IPS DF 6.9 (cell line): ENCODE measurements around the gene NUTM1.
"Not testable (repeated sequence)": the region's sequence is repeated elsewhere in the genome, so short reads cannot be mapped to it uniquely, and the experiment has no call there.

Experiments
- DNase-seq: peaks from one replicate; pipeline ENCODE4 v3.0.0-alpha.2; 2013; ENCODE audit warnings: low read depth, low spot score
- H3K27ac ChIP-seq: one replicate; pipeline ENCODE4 v1.5.1; 2013; ENCODE audit warnings: low read length, control low read depth
- H3K27me3 ChIP-seq: 2 replicates; pipeline ENCODE4 v1.6.1; 2013; ENCODE audit warnings: mild to moderate bottlenecking, low read length; ENCODE audit not compliant: control insufficient read depth, insufficient read depth
- H3K36me3 ChIP-seq: 2 replicates; pipeline ENCODE4 v1.6.1; 2013; ENCODE audit warnings: low read length; ENCODE audit not compliant: control insufficient read depth, insufficient read depth
- H3K4me1 ChIP-seq: 2 replicates; pipeline ENCODE4 v1.6.1; 2013; ENCODE audit warnings: low read length; ENCODE audit not compliant: control insufficient read depth, insufficient read depth
- H3K4me3 ChIP-seq: 2 replicates; pipeline ENCODE4 v1.5.1; 2013; ENCODE audit warnings: mild to moderate bottlenecking, low read length
- H3K9me3 ChIP-seq: 2 replicates; pipeline ENCODE4 v1.6.1; 2013; ENCODE audit warnings: low read length, inconsistent platforms; ENCODE audit not compliant: control insufficient read depth, insufficient read depth
- WGBS: extraction: QIAGEN DNeasy Blood & Tissue Kit; methylation state at CpG from one replicate; pipeline ENCODE4 v1.1.7; 2013; ENCODE audit warnings: mixed read lengths, missing lambda C conversion rate; ENCODE audit not compliant: insufficient read length, insufficient coverage; 5-methylcytosine and 5-hydroxymethylcytosine counted together

NUTM1 gene

GRCh38 chr15:34365836-34366235 is 22.7 kb downstream of the NUTM1 start:
- Histone ChIP-seq H3K27me3 (no peaks in the 10 kb centered on the region), H3K36me3 (peaks cover 10% of the 10 kb centered on the region; the same call in 1 of the 2 replicates), H3K4me1 (peaks cover 2% of the 10 kb centered on the region; the same call in 1 of the 2 replicates), H3K9me3 (no peaks in the 10 kb centered on the region), H3K27ac (no peak overlapping the region), H3K4me3 (peak overlapping the region; percentile 80; the same call in 1 of the 2 replicates)
- WGBS, result no CpG with 5 or more reads among the region's 5 CpGs
- no peak for DNase-seq

GRCh38 chr15:34366271-34367065 is 23.4 kb downstream of the NUTM1 start:
- H3K36me3 ChIP-seq, result peaks cover 6% of the 10 kb centered on the region; the same call in 1 of the 2 replicates
- WGBS, result no CpG with 5 or more reads among the region's 37 CpGs
- H3K4me3 ChIP-seq, result peak overlapping the region; percentile 80
- H3K27ac ChIP-seq, result no peak overlapping the region
- H3K27me3 ChIP-seq, result no peaks in the 10 kb centered on the region
- DNase-seq, result no peak
- H3K9me3 ChIP-seq, result no peaks in the 10 kb centered on the region
- H3K4me1 ChIP-seq, result peaks cover 2% of the 10 kb centered on the region; the same call in 1 of the 2 replicates

- no CpG with 5 or more reads among the region's 80 CpGs for WGBS
- H3K4me1 ChIP-seq, result peaks cover 2% of the 10 kb centered on the region; the same call in 1 of the 2 replicates
- H3K9me3 ChIP-seq, result no peaks in the 10 kb centered on the region
- H3K27me3 ChIP-seq, result no peaks in the 10 kb centered on the region
- H3K36me3 ChIP-seq, result peaks cover 4% of the 10 kb centered on the region; the same call in 1 of the 2 replicates
- DNase-seq, result no peak
- no peak within 1 kb of the TSS for H3K27ac ChIP-seq
- H3K4me3 ChIP-seq, result peak within 1 kb of the TSS; percentile 80
Measured at GRCh38 chr15:34367101-34368081, 24.3 kb downstream of the NUTM1 start, which contains the start of gene LPCAT4. LPCAT4 (minus strand) TSS chr15:34367196; CDS start chr15:34367100, 96 bp downstream.

GRCh38 chr15:34370129-34370528 is 27.0 kb downstream of the NUTM1 start:
- no peak for DNase-seq
- no CpG with 5 or more reads among the region's 2 CpGs for WGBS
- Histone ChIP-seq H3K27ac (no peak overlapping the region), H3K36me3 (no peaks in the 10 kb centered on the region), H3K4me1 (no peaks in the 10 kb centered on the region), H3K27me3 (no peaks in the 10 kb centered on the region), H3K4me3 (no peak overlapping the region), H3K9me3 (no peaks in the 10 kb centered on the region)

DNA sequence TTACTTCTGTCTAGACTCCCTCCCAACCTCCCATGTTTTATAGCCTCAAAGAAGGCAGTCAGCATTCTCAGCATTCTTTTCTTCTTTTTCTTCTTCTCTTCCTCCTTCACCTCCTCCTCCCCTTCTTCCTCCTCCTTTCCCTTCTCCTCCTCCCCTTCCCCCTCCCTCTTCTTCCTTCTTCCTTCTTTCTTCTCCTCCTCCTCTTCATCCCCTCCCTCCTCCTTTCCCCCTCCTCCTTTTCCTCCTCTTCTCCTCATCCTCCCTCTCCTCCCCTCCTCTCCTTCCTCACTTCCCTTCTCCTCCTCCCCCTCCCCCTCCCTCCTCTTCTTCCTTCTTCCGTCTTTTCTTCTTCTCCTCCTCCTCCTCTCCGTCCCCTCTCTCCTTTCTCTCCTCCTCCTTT is 27.5 kb downstream of the NUTM1 start:
- no peaks in the 10 kb centered on the region for H3K36me3 ChIP-seq
- no peak for DNase-seq
- no peak overlapping the region for H3K27ac ChIP-seq
- no peaks in the 10 kb centered on the region for H3K9me3 ChIP-seq
- WGBS, result no CpG with 5 or more reads among the region's 2 CpGs
- H3K4me3 ChIP-seq, result no peak overlapping the region
- no peaks in the 10 kb centered on the region for H3K4me1 ChIP-seq
- no peaks in the 10 kb centered on the region for H3K27me3 ChIP-seq

- H3K36me3 ChIP-seq, result no peaks in the 10 kb centered on the region
- no CpG with 5 or more reads among the region's 8 CpGs for WGBS
- no peaks in the 10 kb centered on the region for H3K9me3 ChIP-seq
- no peak overlapping the region for H3K27ac ChIP-seq
- no peaks in the 10 kb centered on the region for H3K27me3 ChIP-seq
- no peaks in the 10 kb centered on the region for H3K4me1 ChIP-seq
- DNase-seq, result no peak
- H3K4me3 ChIP-seq, result no peak overlapping the region
Measured at GRCh38 chr15:34373951-34374350, 30.8 kb downstream of the NUTM1 start.

- no CpG with 5 or more reads among the region's 2 CpGs for WGBS
- Histone ChIP-seq H3K4me1 (no peaks in the 10 kb centered on the region), H3K4me3 (no peak overlapping the region), H3K27ac (no peak overlapping the region), H3K36me3 (no peaks in the 10 kb centered on the region), H3K9me3 (no peaks in the 10 kb centered on the region), H3K27me3 (no peaks in the 10 kb centered on the region)
- DNase-seq, result no peak
Measured at GRCh38 chr15:34374816-34375215, 31.7 kb downstream of the NUTM1 start.

GRCh38 chr15:34375541-34375940 is 32.4 kb downstream of the NUTM1 start:
- WGBS, result no CpG with 5 or more reads among the region's 2 CpGs
- H3K27ac ChIP-seq, H3K9me3 ChIP-seq, H3K4me1 ChIP-seq, DNase-seq, H3K36me3 ChIP-seq, H3K27me3 ChIP-seq, H3K4me3 ChIP-seq: not testable (repeated sequence)

DNA sequence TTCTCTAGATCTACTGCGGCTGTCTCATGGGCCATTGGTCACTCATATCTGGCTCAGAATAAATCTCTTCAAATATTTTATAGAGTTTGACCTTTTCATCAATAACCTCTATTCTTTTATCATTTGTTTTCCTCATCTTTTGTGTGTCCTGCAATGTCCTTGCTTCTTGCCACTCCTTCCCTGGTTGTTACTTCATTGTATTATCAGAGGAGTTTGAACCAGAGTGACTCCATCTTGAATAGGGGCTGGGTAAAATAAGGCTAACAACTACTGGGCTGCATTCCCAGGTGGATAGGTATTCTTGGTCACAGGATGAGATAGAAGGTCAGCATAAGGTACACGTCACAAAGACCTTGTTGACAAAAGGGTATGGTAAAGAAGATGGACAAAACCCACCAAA is 33.7 kb downstream of the NUTM1 start:
- Histone ChIP-seq H3K36me3 (no peaks in the 10 kb centered on the region), H3K27ac (no peak overlapping the region), H3K4me3 (no peak overlapping the region), H3K9me3 (no peaks in the 10 kb centered on the region), H3K4me1 (no peaks in the 10 kb centered on the region), H3K27me3 (no peaks in the 10 kb centered on the region)
- no peak for DNase-seq
- WGBS, result no CpG with 5 or more reads among the region's 2 CpGs

DNA sequence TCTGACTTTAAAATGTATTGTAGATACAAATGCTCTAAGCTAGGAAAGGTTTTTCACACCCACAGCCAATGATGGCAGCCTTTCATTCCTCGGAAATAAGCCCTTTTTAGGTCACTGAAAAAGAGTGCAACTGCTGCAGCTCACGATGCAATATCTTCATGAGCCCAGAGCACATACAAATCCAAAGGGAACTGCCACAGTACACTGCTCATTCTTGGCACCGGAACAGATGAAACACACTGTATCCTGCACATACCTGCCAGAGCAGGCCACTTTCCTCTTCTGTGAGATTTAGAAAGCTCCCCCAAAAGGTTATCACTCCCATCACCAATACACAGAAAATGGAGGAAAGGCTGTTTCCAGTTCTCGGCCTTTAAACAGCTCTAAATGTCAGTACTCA is 37.4 kb downstream of the NUTM1 start:
- not testable (repeated sequence) for DNase-seq, H3K4me1 ChIP-seq, H3K4me3 ChIP-seq, H3K27me3 ChIP-seq, H3K27ac ChIP-seq, H3K9me3 ChIP-seq, H3K36me3 ChIP-seq
- WGBS, result no CpG with 5 or more reads among the region's 4 CpGs
